GM12874 (cell line): Measurements from ENCODE around the gene MTIF2.

Experiments used
- CTCF ChIP-seq: IDR thresholded peaks from 2 replicates; pipeline ENCODE4 v1.5.1; 2011; ENCODE audit warnings: low read depth, mild to moderate bottlenecking, control low read depth, low read length, moderate library complexity; ENCODE audit not compliant: insufficient read depth

MTIF2 gene

GRCh38 chr2:55223958-55224760, 44.9 kb downstream of the MTIF2 start:
- no peak for TF ChIP-seq CTCF

GRCh38 chr2:55213822-55214221, 55.2 kb downstream of the MTIF2 start:
- TF ChIP-seq CTCF = no peak

GRCh38 chr2:55204950-55205349, 64.1 kb downstream of the MTIF2 start:
- no peak for TF ChIP-seq CTCF

GRCh38 chr2:55204536-55204935, 64.5 kb downstream of the MTIF2 start:
- no peak for TF ChIP-seq CTCF

GRCh38 chr2:55200416-55200815, 68.6 kb downstream of the MTIF2 start:
- no peak for TF ChIP-seq CTCF

- no peak for TF ChIP-seq CTCF
These were observed 72.5 kb downstream of the MTIF2 start for GRCh38 chr2:55196526-55196925.
